ENCODE data around the gene FARP1. TPM values are rescaled to one million over a fixed set of nuclear protein-coding genes. Genes with fewer than 3 reads are reported as not detected.

The FARP1 gene
- total RNA-seq, 4 donors from 2014 or later, result 103 to 172 (median 129) TPM

- Histone ChIP-seq H3K27me3 (no peaks in the 10 kb centered on the region), H3K4me1 (no peaks in the 10 kb centered on the region), H3K27ac (no peak overlapping the region), H3K4me3 (replicated peaks in 1 of 3) (no peak overlapping the region), H3K9me3 (no peaks in the 10 kb centered on the region), H3K36me3 (no peaks in the 10 kb centered on the region)
- DNase-seq, result no peak
- 96 to 97% methylated on average over 4 of the region's 4 CpGs for WGBS, 2 donors
- intact Hi-C loops (cut with DNase I), result no loop called here
- no peak for TF ChIP-seq POLR2A (IDR thresholded peaks at IDR 0.05)
Observed at GRCh38 chr13:98099627-98100026, 43.3 kb upstream of the FARP1 start.

DNA sequence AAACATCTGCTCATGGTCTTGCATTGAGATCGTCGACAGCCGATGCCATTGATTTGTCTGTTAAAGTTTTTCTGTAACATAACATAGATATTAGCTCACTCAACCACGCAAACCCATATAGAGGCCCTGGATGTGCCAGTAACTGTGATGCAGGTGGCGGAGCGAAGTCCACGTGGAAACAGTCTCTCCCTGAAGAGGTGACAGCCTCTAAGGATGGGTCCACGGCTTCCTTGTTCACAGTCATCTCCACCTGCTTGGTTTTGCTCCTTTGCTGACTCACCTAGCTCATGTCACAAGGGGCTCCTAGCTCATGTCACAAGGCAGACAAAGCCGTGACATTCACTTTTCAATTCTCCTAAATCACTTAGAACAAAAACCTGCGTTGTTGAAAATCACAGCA lies 42.4 kb upstream of the FARP1 start:
- H3K27me3 ChIP-seq, result no peaks in the 10 kb centered on the region
- WGBS, 2 donors, result 94 to 99% methylated on average over 10 of the region's 10 CpGs
- no peak for DNase-seq
- TF ChIP-seq CTCF (IDR thresholded peaks at IDR 0.05), result no peak
- no peak for TF ChIP-seq POLR2A (IDR thresholded peaks at IDR 0.05)
- H3K4me3 ChIP-seq (replicated peaks in 1 of 3), result no peak overlapping the region
- no peak overlapping the region for H3K27ac ChIP-seq
- no peaks in the 10 kb centered on the region for H3K36me3 ChIP-seq
- intact Hi-C loops (cut with DNase I), result no loop called here
- no peaks in the 10 kb centered on the region for H3K4me1 ChIP-seq
- no peaks in the 10 kb centered on the region for H3K9me3 ChIP-seq

DNA sequence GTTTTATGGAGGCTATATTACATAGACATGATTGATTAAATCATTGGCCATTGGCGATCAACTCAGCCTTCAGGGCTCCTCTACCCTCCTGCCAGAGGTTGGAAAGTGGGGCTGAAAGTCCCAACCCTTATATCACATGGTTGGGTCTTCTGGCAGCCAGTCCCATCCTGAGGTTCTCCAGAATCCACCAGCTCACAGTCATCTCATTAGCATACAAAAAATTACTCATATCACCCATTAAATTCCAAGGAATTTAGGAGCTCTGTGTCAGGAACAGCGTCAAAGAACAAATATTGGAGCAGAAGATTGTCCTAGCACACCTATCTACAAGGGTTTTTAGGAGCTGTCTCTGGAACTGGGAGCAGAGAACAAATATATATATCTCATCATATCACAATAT lies 39.4 kb upstream of the FARP1 start:
- DNase-seq, result no peak
- Histone ChIP-seq H3K27me3 (no peaks in the 10 kb centered on the region), H3K4me1 (peaks cover 0 to under 1% of the 10 kb centered on the region in 2 donors), H3K9me3 (no peaks in the 10 kb centered on the region), H3K36me3 (no peaks in the 10 kb centered on the region), H3K27ac (no peak overlapping the region), H3K4me3 (replicated peaks in 1 of 3) (no peak overlapping the region)
- TF ChIP-seq CTCF (IDR thresholded peaks at IDR 0.05), result no peak
- TF ChIP-seq POLR2A (IDR thresholded peaks at IDR 0.05), result no peak
- intact Hi-C loops (cut with DNase I), result no loop called here
- 92 to 97% methylated on average over 2 of the region's 2 CpGs for WGBS, 2 donors

DNA sequence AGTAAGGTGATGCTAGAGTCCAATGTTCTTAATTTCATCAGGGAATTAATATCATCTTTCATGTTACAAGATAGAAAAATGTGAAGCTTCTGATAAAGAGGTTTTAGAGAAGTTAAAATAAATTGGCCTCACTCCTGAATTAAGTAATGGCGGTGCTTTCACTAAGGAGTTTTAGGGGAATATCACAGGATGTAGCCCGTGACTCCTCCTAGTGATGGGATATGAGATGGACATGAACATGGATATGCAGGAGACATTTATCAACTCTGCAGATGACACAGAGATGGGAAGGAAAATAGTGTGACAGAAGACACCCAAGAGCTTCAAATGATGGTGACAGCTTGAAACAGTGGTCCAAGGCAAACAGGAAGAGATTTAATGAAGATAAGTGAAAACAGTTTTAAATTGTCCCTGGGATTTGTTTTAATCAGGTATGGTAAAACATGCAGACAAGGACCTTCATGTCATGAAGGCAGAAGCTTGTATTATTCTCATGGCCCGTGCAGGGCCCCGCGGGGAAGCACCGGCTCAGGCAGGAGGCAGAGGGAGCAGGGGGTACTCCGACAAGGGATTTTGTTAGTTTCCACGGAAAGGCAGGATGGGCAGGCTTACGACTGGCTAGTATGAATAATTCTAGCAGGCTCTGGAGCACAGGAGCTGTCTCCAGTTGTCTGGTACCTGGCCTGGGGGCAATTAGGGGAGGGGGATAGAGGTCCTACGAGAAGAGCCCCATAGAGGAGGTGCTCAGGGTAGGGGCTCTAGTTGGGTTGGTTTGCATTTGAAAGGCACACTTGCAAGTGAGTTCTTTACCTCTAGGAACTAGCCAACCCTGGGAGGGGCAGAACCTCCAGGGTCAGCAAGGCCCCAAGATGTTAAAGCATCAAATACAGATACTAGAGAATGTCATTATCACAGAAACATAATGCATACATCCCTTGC lies 38.7 kb upstream of the FARP1 start:
- Histone ChIP-seq H3K4me3 (replicated peaks in 1 of 3) (no peak overlapping the region), H3K9me3 (no peaks in the 10 kb centered on the region), H3K36me3 (no peaks in the 10 kb centered on the region), H3K4me1 (peaks cover 4 to 5% of the 10 kb centered on the region in 2 donors), H3K27ac (no peak overlapping the region), H3K27me3 (no peaks in the 10 kb centered on the region)
- TF ChIP-seq POLR2A (IDR thresholded peaks at IDR 0.05) (no peak), CTCF (IDR thresholded peaks at IDR 0.05) (no peak)
- WGBS, 2 donors, result 77 to 91% methylated on average over 10 of the region's 10 CpGs
- no peak for DNase-seq
- intact Hi-C loops (cut with DNase I), result no loop called here

DNA sequence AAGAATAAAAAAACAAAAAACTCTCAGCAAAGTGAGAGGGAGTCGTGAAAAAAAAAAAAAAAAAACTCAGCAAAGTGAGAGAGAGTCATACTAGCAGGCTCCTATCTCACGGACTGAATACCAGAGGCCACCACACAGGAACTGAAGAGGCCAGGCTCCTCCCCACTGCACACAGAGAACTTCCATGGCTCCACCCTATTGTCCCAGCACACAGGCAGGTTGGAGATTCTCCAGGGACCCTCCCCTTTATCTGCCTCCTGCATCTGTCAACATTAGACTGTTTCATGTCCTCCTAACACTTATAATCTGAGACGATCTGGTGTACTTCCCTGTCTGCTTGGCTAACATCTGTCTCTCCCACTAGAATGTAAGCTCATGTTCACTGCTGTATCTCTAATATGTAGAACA lies 37.0 kb upstream of the FARP1 start:
- H3K27me3 ChIP-seq, result no peaks in the 10 kb centered on the region
- TF ChIP-seq CTCF (IDR thresholded peaks at IDR 0.05) (no peak), POLR2A (IDR thresholded peaks at IDR 0.05) (no peak)
- intact Hi-C loops (cut with DNase I), result no loop called here
- no peak overlapping the region for H3K27ac ChIP-seq
- no peak overlapping the region for H3K4me3 ChIP-seq (replicated peaks in 1 of 3)
- no peaks in the 10 kb centered on the region for H3K9me3 ChIP-seq
- peaks cover 11 to 12% of the 10 kb centered on the region in 2 donors for H3K4me1 ChIP-seq
- DNase-seq, result peak in 1 of 2 donors; percentile 9
- WGBS, 2 donors, result 64 to 69% methylated on average over 3 of the region's 3 CpGs
- no peaks in the 10 kb centered on the region for H3K36me3 ChIP-seq
